ENCODE results near the gene EHMT1. TPM values are rescaled to one million over a fixed set of nuclear protein-coding genes. Genes with fewer than 3 reads are reported as not detected.

Gene EHMT1
- total RNA-seq, 1 experiment from 2014 or later: 63.9 TPM

DNA sequence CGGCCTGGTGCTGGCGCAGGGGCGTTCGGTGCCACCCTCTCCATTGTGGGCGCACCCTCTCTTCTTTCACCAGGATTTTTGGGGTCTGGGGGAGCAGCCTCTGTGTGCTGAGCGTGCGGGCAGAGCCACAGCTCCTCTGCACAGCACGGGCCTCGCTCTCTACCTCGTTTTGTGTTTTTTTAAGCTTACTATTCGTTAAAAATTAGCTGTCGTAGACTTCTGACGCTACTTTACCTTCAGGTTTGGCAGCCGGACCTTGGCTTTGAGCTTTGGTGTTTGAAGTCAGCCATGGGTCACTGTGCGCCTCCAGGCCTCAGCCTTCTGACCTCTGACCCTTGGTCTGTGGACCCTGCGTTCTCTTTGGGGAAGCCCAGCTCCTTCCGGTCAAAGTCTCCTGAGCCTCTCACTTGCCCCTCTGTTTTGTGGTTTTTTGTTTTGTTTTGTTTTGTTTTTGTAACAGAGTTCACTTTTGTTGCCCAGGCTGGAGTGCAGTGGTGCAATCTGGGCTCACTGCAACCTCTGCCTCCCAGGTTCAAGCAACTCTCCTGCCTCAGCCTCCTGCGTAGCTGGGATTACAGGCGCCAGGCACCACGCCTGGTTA is 170.6 kb downstream of the EHMT1 start:
- Histone ChIP-seq H3K27me3 (ENCODE audit: control insufficient read depth, insufficient read depth, low read length) (no peaks in the 10 kb centered on the region), H3K36me3 (ENCODE audit: control insufficient read depth, insufficient read depth, low read length) (no peaks in the 10 kb centered on the region; the same call in 1 of the 2 replicates), H3K4me3 (ENCODE audit: low read depth in 2 of 2, low read length in 2 of 2) (no peak overlapping the region), H3K9me3 (ENCODE audit: control insufficient read depth, insufficient read depth, low read depth, low read length) (no peaks in the 10 kb centered on the region), H3K4me1 (ENCODE audit: control insufficient read depth, insufficient read depth, low read length) (no peaks in the 10 kb centered on the region), H3K27ac (ENCODE audit: low read length) (no peak overlapping the region)
- BruUV-seq (replicated peaks): no TSS peak
- TF ChIP-seq, protein P1, sequence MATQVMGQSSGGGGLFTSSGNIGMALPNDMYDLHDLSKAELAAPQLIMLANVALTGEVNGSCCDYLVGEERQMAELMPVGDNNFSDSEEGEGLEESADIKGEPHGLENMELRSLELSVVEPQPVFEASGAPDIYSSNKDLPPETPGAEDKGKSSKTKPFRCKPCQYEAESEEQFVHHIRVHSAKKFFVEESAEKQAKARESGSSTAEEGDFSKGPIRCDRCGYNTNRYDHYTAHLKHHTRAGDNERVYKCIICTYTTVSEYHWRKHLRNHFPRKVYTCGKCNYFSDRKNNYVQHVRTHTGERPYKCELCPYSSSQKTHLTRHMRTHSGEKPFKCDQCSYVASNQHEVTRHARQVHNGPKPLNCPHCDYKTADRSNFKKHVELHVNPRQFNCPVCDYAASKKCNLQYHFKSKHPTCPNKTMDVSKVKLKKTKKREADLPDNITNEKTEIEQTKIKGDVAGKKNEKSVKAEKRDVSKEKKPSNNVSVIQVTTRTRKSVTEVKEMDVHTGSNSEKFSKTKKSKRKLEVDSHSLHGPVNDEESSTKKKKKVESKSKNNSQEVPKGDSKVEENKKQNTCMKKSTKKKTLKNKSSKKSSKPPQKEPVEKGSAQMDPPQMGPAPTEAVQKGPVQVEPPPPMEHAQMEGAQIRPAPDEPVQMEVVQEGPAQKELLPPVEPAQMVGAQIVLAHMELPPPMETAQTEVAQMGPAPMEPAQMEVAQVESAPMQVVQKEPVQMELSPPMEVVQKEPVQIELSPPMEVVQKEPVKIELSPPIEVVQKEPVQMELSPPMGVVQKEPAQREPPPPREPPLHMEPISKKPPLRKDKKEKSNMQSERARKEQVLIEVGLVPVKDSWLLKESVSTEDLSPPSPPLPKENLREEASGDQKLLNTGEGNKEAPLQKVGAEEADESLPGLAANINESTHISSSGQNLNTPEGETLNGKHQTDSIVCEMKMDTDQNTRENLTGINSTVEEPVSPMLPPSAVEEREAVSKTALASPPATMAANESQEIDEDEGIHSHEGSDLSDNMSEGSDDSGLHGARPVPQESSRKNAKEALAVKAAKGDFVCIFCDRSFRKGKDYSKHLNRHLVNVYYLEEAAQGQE (IDR thresholded peaks at IDR 0.05; ENCODE audit: insufficient read depth in 1 of 2, low read depth in 2 of 2, low read length in 1 of 2): no peak
- TF ChIP-seq TCF7L2 (IDR thresholded peaks at IDR 0.05; ENCODE audit: low read depth, low read length): no peak
- TF ChIP-seq, protein P2, sequence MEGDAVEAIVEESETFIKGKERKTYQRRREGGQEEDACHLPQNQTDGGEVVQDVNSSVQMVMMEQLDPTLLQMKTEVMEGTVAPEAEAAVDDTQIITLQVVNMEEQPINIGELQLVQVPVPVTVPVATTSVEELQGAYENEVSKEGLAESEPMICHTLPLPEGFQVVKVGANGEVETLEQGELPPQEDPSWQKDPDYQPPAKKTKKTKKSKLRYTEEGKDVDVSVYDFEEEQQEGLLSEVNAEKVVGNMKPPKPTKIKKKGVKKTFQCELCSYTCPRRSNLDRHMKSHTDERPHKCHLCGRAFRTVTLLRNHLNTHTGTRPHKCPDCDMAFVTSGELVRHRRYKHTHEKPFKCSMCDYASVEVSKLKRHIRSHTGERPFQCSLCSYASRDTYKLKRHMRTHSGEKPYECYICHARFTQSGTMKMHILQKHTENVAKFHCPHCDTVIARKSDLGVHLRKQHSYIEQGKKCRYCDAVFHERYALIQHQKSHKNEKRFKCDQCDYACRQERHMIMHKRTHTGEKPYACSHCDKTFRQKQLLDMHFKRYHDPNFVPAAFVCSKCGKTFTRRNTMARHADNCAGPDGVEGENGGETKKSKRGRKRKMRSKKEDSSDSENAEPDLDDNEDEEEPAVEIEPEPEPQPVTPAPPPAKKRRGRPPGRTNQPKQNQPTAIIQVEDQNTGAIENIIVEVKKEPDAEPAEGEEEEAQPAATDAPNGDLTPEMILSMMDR (IDR thresholded peaks at IDR 0.05): no peak
- no peak for TF ChIP-seq SIN3A (IDR thresholded peaks at IDR 0.05; ENCODE audit: borderline replicate concordance, insufficient read depth, low read depth, low read length)
- no peak for TF ChIP-seq POLR2AphosphoS5 (IDR thresholded peaks at IDR 0.05; ENCODE audit: low read depth, low read length)
- in situ Hi-C loops (cut with HindIII; ENCODE audit: low pct_unique_long_range_greater_than_20kb, low sequenced_read_pairs): no loop called here
- intact Hi-C loops (cut with micrococcal nuclease; ENCODE audit: unreplicated experiment): no loop called here
- DNase-seq (ENCODE audit: low read depth, low spot score) (no peak), ATAC-seq (no peak)
- ChIA-PET CTCF (no interaction called here), POLR2A (no interaction called here)

DNA sequence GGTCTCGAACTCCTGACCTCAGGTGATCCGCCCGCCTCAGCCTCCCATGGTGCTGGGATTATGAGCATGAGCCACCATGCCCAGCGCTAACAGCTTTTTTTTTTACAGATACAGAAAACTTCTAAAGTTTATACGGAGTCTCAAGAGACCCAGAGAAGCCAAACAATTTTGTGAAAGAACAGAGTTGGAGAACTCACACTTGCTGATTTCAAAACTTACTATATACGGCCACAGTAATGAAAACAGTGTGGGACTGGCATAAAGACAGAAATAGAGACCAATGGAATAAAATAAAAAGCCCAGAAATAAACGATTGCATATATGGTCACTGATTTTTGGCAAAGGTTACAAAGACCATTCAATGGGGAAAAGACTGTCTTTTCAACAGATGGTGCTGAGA is 173.1 kb downstream of the EHMT1 start:
- in situ Hi-C loops (cut with HindIII; ENCODE audit: low pct_unique_long_range_greater_than_20kb, low sequenced_read_pairs): no loop called here
- ATAC-seq (no peak), DNase-seq (ENCODE audit: low read depth, low spot score) (no peak)
- H3K27me3 ChIP-seq (ENCODE audit: control insufficient read depth, insufficient read depth, low read length): no peaks in the 10 kb centered on the region
- intact Hi-C loops (cut with micrococcal nuclease; ENCODE audit: unreplicated experiment): no loop called here
- POLR2A ChIA-PET: no interaction called here
- CTCF ChIA-PET: no interaction called here
- H3K36me3 ChIP-seq (ENCODE audit: control insufficient read depth, insufficient read depth, low read length): no peaks in the 10 kb centered on the region; the same call in 1 of the 2 replicates
- H3K9me3 ChIP-seq (ENCODE audit: control insufficient read depth, insufficient read depth, low read depth, low read length): no peaks in the 10 kb centered on the region
- no peaks in the 10 kb centered on the region for H3K4me1 ChIP-seq (ENCODE audit: control insufficient read depth, insufficient read depth, low read length)
- H3K4me3 ChIP-seq (ENCODE audit: low read depth in 2 of 2, low read length in 2 of 2): no peak overlapping the region
- BruUV-seq (replicated peaks): no TSS peak
- TF ChIP-seq POLR2AphosphoS5 (IDR thresholded peaks at IDR 0.05; ENCODE audit: low read depth, low read length): no peak
- TF ChIP-seq TCF7L2 (IDR thresholded peaks at IDR 0.05; ENCODE audit: low read depth, low read length): no peak
- no peak for TF ChIP-seq SIN3A (IDR thresholded peaks at IDR 0.05; ENCODE audit: borderline replicate concordance, insufficient read depth, low read depth, low read length)
- TF ChIP-seq, protein P2 (IDR thresholded peaks at IDR 0.05): no peak
- TF ChIP-seq, protein P1 (IDR thresholded peaks at IDR 0.05; ENCODE audit: insufficient read depth in 1 of 2, low read depth in 2 of 2, low read length in 1 of 2): no peak
- H3K27ac ChIP-seq (ENCODE audit: low read length): no peak overlapping the region

Measured in Panc1 (cell line).